GM18520 (cell line): Measurements from ENCODE around the gene SH2D7.

Source experiments
- ATAC-seq: cut with Tn5 transposase; IDR thresholded peaks from one replicate; pipeline ENCODE4 v1.9.1; 2021; ENCODE audit not compliant: unreplicated experiment

Gene SH2D7

GRCh38 chr15:78092261-78093041 lies at the start of gene SH2D7:
TSS of gene SH2D7 (plus strand) at chr15:78092561. CDS start at chr15:78092585, 24 bp downstream.
- no peak for ATAC-seq

- no peak for ATAC-seq
Observed at GRCh38 chr15:78044407-78045155, 47.8 kb upstream of the SH2D7 start.

- ATAC-seq = no peak
Observed at GRCh38 chr15:78045189-78045588, 47.2 kb upstream of the SH2D7 start.

GRCh38 chr15:78046796-78047341 lies 45.5 kb upstream of the SH2D7 start:
- no peak for ATAC-seq

- no peak for ATAC-seq
Observed at GRCh38 chr15:78047761-78048627, 44.4 kb upstream of the SH2D7 start.

DNA sequence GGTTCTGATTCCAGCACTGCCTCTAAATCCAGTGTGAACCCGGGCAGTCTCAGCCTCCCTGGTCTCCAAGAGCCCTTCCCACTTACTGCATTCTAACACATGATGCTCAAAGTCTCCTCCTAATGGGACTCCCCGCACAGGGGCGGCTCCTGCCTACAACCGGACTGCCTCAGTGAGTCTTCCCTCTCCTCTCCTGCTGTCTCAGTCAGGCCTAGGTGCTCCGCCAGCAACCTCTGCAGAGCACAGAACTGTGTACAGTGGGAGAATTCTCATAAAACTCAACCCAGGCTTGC lies 43.8 kb upstream of the SH2D7 start:
- ATAC-seq = no peak

- ATAC-seq = no peak
Observed at GRCh38 chr15:78049691-78050440, 42.5 kb upstream of the SH2D7 start.

DNA sequence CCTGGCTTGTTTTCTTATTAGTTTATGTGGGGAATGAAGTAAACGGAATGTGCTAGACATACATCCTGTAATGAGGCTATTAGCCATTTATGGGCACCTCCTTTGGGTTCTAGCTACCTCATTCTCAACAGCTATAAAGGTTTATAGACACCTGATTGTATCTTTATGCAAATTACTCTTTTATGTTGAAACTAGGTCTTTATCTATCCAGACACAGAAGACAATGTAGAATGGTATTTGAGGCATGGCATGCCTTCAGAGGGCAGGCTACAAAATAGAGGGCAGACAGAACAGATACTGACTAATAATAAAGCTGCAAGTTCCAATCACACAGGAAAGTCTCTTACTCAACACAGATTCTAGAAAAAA lies 41.9 kb upstream of the SH2D7 start:
- no peak for ATAC-seq

DNA sequence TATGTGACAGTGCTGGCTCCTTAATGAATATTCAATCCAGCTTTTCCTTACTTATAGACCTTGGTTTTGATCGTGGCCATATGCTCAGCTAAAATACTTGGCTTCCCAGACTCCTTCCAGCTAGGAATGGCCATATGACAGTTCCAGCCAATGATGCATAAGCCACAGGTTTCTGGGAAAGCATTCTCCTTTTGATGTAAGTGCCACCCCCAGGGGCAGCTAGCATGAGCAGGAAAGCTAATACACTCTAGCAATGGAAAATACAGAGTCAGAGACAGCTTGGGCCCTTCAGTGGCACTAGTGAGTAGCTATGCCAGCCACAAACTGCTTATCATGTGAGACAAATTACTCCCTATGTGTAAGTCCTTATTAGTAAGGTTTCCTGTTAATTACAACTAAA lies 41.5 kb upstream of the SH2D7 start:
- ATAC-seq = no peak

GRCh38 chr15:78051596-78051995 lies 40.8 kb upstream of the SH2D7 start:
- ATAC-seq = no peak

GRCh38 chr15:78052001-78052401 lies 40.4 kb upstream of the SH2D7 start:
- no peak for ATAC-seq

GRCh38 chr15:78052545-78052944 lies 39.8 kb upstream of the SH2D7 start:
- ATAC-seq = no peak

GRCh38 chr15:78054518-78054917 lies 37.8 kb upstream of the SH2D7 start:
- no peak for ATAC-seq

DNA sequence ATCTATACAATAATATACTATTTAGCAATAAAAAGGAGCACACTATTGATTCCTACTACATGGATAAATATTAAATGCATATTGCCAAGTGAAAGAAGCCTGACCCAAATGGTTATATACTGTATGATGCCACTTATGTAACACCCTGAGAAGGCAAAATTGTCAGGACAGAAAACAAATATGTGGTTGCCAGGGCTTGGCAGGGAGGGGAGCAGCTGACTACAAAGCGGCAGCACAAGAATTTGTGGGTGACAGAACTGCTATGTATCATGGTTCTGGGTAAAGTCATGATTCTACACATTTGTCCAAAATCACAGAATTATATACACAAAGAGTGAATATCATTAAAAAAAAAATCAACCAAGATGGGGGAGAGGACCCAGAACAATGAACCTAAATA lies 37.4 kb upstream of the SH2D7 start:
- no peak for ATAC-seq

DNA sequence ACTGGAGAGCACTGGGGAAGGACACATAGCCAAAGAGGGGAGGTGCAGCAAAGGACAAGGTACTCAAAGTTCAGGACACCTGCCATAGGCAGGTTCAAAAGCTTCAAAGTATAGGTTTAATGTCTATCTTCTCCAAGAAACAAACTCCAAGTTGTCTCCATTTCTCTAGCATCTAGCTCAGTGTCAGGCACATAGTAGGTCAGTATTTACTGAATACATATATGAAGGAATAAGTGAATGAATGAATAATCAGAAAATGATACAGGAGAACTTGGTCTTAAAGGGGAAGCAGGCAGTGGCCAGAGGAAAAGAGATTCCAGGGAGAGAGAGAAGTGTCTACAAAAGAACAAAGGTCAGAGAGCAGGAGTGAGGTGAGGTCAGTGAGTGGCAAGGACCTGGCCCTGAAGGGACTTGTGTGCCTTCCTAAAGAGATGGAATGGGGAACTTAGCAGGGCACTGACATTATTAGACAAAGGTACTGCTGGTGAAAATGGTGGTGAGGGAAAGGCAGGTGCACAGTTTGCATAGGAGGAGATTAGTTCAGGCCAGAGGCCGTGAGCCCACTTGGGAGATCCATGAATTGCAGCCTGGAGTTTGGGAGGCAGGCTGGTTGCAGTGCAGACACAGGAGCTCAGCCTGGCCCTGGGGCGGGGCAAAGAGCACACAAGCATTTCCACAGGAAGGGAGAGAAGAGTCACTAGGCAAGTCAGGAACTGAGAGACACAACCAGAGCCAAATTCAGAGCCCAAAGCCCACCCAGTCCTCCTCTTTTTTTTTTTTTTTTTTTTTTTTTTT lies 36.2 kb upstream of the SH2D7 start:
- ATAC-seq = no peak

GRCh38 chr15:78056714-78057269 lies 35.6 kb upstream of the SH2D7 start:
- ATAC-seq = no peak

DNA sequence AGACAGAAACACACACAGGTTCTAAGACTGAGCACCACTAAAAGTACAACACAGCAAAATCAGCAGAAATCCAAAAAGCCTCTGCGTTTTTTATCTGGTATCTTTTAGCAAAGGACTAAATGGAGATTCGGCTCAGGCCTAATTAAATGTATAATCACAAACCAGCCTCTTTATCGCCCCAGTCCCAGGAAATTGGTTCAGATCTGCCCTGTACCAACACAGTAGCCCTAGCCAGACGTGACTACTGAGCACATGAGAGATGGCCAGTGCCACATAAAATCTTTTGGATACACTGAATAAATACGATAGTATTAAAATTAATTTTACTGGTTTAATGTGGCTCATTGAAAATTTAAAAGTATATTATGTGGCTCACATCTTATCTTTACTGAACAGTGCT lies 34.6 kb upstream of the SH2D7 start:
- no peak for ATAC-seq

GRCh38 chr15:78058401-78058935 lies 33.9 kb upstream of the SH2D7 start:
- no peak for ATAC-seq

- no peak for ATAC-seq
Observed at GRCh38 chr15:78059110-78059839, 33.1 kb upstream of the SH2D7 start.
